NB4 (cell line): Measurements from ENCODE around the gene ZSCAN16.

Source experiments
- CTCF ChIP-seq: IDR thresholded peaks from one replicate; pipeline ENCODE4 v1.5.1; 2012; ENCODE audit warnings: low read depth, low read length
- MYC ChIP-seq: IDR thresholded peaks from 2 replicates; pipeline ENCODE4 v1.6.1; 2011; ENCODE audit warnings: low read depth, low read length
- POLR2A ChIP-seq: IDR thresholded peaks from 2 replicates; pipeline ENCODE4 v1.6.1; 2011; ENCODE audit warnings: mild to moderate bottlenecking; ENCODE audit not compliant: insufficient read length; ENCODE audit errors: extremely low read depth

DNA sequence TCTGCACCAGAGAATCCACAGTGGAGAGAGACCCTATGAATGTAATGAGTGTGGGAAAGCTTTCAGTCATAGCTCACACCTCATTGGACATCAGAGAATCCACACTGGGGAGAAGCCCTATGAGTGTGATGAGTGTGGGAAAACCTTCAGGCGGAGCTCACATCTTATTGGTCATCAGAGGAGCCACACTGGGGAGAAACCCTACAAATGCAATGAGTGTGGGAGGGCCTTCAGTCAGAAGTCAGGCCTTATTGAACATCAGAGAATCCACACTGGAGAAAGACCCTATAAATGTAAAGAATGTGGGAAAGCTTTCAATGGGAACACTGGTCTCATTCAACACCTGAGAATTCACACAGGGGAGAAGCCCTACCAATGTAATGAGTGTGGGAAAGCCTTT, 29.1 kb downstream of the ZSCAN16 start:
- no peak for TF ChIP-seq CTCF
- TF ChIP-seq POLR2A = no peak
- TF ChIP-seq MYC = no peak
